ENCODE data around the gene MAP3K9. TPM values are rescaled to one million over a fixed set of nuclear protein-coding genes. Genes with fewer than 3 reads are reported as not detected.

MAP3K9 gene
- total RNA-seq, 1 experiment from 2014 or later = 12.1 TPM

DNA sequence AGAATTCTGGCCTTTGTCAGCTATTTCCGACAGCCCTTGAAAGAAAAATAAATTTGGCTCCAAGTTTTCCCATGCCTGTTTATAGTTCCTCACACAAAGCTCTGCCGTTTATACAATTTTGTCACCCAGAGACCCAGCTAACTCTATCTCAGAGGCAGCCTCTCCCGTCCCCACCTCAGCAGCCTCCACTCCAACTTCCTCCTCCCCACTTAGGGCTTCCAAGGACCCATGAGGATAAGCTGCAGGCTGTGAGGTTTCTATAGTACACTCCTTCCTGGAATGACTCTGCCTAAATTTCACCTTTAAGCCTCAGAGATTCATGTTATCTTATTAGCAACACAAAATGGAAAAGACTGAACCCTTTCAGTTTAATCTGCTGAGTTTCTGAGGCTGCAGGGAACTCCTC, 95.8 kb downstream of the MAP3K9 start:
- no peak for TF ChIP-seq TCF7L2 (IDR thresholded peaks at IDR 0.05; ENCODE audit: low read depth, low read length)
- H3K9me3 ChIP-seq (ENCODE audit: control insufficient read depth, insufficient read depth, low read depth, low read length) = no peaks in the 10 kb centered on the region
- no peaks in the 10 kb centered on the region for H3K36me3 ChIP-seq (ENCODE audit: control insufficient read depth, insufficient read depth, low read length)
- DNase-seq (ENCODE audit: low read depth, low spot score) (no peak), ATAC-seq (no peak)
- intact Hi-C loops (cut with micrococcal nuclease; ENCODE audit: unreplicated experiment) = loop anchor here (5.0 kb wide), 1 partner anchor 96 kb away; no protein-coding TSS in a partner anchor
- H3K4me3 ChIP-seq (ENCODE audit: low read depth in 2 of 2, low read length in 2 of 2) = no peak overlapping the region
- H3K4me1 ChIP-seq (ENCODE audit: control insufficient read depth, insufficient read depth, low read length) = no peaks in the 10 kb centered on the region
- in situ Hi-C loops (cut with HindIII; ENCODE audit: low pct_unique_long_range_greater_than_20kb, low sequenced_read_pairs) = no loop called here
- ChIA-PET CTCF (interaction anchor here (0.6 to 0.7 kb wide), 2 partner anchors 67 to 455 kb away, joined by 3 to 4 read pairs; no protein-coding TSS in a partner anchor), POLR2A (no interaction called here)
- no TSS peak for BruUV-seq (replicated peaks)
- H3K27me3 ChIP-seq (ENCODE audit: control insufficient read depth, insufficient read depth, low read length) = no peaks in the 10 kb centered on the region
- H3K27ac ChIP-seq (ENCODE audit: low read length) = no peak overlapping the region

DNA sequence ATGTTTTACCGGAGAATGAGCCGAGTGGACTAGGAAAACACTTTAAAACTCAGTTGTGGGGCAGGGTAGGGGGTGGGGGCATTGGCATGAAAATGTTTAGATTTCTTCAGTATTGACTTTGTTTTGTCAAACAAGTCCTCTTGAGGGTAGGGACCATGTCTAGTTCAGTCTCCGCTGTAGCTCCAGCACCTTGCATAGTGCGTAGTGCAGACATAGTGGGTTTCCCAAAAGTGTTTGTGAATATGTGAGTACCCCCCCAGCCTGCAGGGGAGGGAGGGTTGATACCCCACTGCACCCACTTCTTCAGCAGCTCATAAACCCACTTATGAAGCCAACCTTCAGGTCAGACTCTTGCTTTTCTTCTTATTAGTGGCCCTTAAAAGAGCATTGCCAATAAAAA, 96.2 kb downstream of the MAP3K9 start:
- no peaks in the 10 kb centered on the region for H3K36me3 ChIP-seq (ENCODE audit: control insufficient read depth, insufficient read depth, low read length)
- H3K27me3 ChIP-seq (ENCODE audit: control insufficient read depth, insufficient read depth, low read length) = no peaks in the 10 kb centered on the region
- in situ Hi-C loops (cut with HindIII; ENCODE audit: low pct_unique_long_range_greater_than_20kb, low sequenced_read_pairs) = no loop called here
- POLR2A ChIA-PET = no interaction called here
- no peak overlapping the region for H3K27ac ChIP-seq (ENCODE audit: low read length)
- ATAC-seq (no peak), DNase-seq (ENCODE audit: low read depth, low spot score) (no peak)
- intact Hi-C loops (cut with micrococcal nuclease; ENCODE audit: unreplicated experiment) = loop anchor here (5.0 kb wide), 1 partner anchor 96 kb away; no protein-coding TSS in a partner anchor
- no peaks in the 10 kb centered on the region for H3K9me3 ChIP-seq (ENCODE audit: control insufficient read depth, insufficient read depth, low read depth, low read length)
- H3K4me1 ChIP-seq (ENCODE audit: control insufficient read depth, insufficient read depth, low read length) = no peaks in the 10 kb centered on the region
- CTCF ChIA-PET = interaction anchor here (0.6 to 0.7 kb wide), 2 partner anchors 66 to 455 kb away, joined by 3 to 4 read pairs; no protein-coding TSS in a partner anchor
- TF ChIP-seq, protein P1, sequence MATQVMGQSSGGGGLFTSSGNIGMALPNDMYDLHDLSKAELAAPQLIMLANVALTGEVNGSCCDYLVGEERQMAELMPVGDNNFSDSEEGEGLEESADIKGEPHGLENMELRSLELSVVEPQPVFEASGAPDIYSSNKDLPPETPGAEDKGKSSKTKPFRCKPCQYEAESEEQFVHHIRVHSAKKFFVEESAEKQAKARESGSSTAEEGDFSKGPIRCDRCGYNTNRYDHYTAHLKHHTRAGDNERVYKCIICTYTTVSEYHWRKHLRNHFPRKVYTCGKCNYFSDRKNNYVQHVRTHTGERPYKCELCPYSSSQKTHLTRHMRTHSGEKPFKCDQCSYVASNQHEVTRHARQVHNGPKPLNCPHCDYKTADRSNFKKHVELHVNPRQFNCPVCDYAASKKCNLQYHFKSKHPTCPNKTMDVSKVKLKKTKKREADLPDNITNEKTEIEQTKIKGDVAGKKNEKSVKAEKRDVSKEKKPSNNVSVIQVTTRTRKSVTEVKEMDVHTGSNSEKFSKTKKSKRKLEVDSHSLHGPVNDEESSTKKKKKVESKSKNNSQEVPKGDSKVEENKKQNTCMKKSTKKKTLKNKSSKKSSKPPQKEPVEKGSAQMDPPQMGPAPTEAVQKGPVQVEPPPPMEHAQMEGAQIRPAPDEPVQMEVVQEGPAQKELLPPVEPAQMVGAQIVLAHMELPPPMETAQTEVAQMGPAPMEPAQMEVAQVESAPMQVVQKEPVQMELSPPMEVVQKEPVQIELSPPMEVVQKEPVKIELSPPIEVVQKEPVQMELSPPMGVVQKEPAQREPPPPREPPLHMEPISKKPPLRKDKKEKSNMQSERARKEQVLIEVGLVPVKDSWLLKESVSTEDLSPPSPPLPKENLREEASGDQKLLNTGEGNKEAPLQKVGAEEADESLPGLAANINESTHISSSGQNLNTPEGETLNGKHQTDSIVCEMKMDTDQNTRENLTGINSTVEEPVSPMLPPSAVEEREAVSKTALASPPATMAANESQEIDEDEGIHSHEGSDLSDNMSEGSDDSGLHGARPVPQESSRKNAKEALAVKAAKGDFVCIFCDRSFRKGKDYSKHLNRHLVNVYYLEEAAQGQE (IDR thresholded peaks at IDR 0.05; ENCODE audit: insufficient read depth in 1 of 2, low read depth in 2 of 2, low read length in 1 of 2) = no peak
- TF ChIP-seq TCF7L2 (IDR thresholded peaks at IDR 0.05; ENCODE audit: low read depth, low read length) (no peak), SIN3A (IDR thresholded peaks at IDR 0.05; ENCODE audit: borderline replicate concordance, insufficient read depth, low read depth, low read length) (no peak), POLR2AphosphoS5 (IDR thresholded peaks at IDR 0.05; ENCODE audit: low read depth, low read length) (no peak)
- TF ChIP-seq, protein P2, sequence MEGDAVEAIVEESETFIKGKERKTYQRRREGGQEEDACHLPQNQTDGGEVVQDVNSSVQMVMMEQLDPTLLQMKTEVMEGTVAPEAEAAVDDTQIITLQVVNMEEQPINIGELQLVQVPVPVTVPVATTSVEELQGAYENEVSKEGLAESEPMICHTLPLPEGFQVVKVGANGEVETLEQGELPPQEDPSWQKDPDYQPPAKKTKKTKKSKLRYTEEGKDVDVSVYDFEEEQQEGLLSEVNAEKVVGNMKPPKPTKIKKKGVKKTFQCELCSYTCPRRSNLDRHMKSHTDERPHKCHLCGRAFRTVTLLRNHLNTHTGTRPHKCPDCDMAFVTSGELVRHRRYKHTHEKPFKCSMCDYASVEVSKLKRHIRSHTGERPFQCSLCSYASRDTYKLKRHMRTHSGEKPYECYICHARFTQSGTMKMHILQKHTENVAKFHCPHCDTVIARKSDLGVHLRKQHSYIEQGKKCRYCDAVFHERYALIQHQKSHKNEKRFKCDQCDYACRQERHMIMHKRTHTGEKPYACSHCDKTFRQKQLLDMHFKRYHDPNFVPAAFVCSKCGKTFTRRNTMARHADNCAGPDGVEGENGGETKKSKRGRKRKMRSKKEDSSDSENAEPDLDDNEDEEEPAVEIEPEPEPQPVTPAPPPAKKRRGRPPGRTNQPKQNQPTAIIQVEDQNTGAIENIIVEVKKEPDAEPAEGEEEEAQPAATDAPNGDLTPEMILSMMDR (IDR thresholded peaks at IDR 0.05) = no peak
- H3K4me3 ChIP-seq (ENCODE audit: low read depth in 2 of 2, low read length in 2 of 2) = no peak overlapping the region
- BruUV-seq (replicated peaks) = no TSS peak

DNA sequence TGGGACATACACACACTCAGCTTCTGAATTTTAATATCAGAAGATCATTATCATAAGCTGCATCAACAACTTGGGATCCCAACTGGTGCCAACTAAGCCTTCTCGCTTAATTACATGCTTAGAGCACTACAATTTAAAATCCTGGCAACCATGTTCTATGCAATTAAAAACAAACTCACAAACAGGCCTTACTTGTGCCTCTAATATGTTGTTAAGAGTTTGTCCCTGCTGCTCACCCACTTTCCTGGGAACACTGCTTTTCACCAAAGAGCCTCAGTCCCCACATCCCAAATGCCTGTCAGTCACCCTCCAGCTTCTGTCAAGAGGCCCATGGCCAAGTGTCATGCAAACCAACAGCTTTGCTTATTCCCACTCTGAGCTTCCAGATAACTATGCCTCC, 97.9 kb downstream of the MAP3K9 start:
- ATAC-seq (no peak), DNase-seq (ENCODE audit: low read depth, low spot score) (no peak)
- ChIA-PET POLR2A (no interaction called here), CTCF (no interaction called here)
- Histone ChIP-seq H3K4me3 (ENCODE audit: low read depth in 2 of 2, low read length in 2 of 2) (no peak overlapping the region), H3K4me1 (ENCODE audit: control insufficient read depth, insufficient read depth, low read length) (no peaks in the 10 kb centered on the region), H3K9me3 (ENCODE audit: control insufficient read depth, insufficient read depth, low read depth, low read length) (no peaks in the 10 kb centered on the region), H3K36me3 (ENCODE audit: control insufficient read depth, insufficient read depth, low read length) (no peaks in the 10 kb centered on the region), H3K27ac (ENCODE audit: low read length) (no peak overlapping the region), H3K27me3 (ENCODE audit: control insufficient read depth, insufficient read depth, low read length) (no peaks in the 10 kb centered on the region)
- intact Hi-C loops (cut with micrococcal nuclease; ENCODE audit: unreplicated experiment) = loop anchor here (5.0 kb wide), 1 partner anchor 94 kb away; no protein-coding TSS in a partner anchor
- BruUV-seq (replicated peaks) = no TSS peak
- TF ChIP-seq SIN3A (IDR thresholded peaks at IDR 0.05; ENCODE audit: borderline replicate concordance, insufficient read depth, low read depth, low read length) (no peak), POLR2AphosphoS5 (IDR thresholded peaks at IDR 0.05; ENCODE audit: low read depth, low read length) (no peak), TCF7L2 (IDR thresholded peaks at IDR 0.05; ENCODE audit: low read depth, low read length) (no peak)
- TF ChIP-seq, protein P1 (IDR thresholded peaks at IDR 0.05; ENCODE audit: insufficient read depth in 1 of 2, low read depth in 2 of 2, low read length in 1 of 2) = no peak
- TF ChIP-seq, protein P2 (IDR thresholded peaks at IDR 0.05) = no peak
- in situ Hi-C loops (cut with HindIII; ENCODE audit: low pct_unique_long_range_greater_than_20kb, low sequenced_read_pairs) = no loop called here

Data from Panc1 (cell line).